ENCODE measurements around the gene TADA2B. TPM values are rescaled to one million over a fixed set of nuclear protein-coding genes. Genes with fewer than 3 reads are reported as not detected.

TADA2B gene
- total RNA-seq, 1 donor, result 16.0 TPM

DNA sequence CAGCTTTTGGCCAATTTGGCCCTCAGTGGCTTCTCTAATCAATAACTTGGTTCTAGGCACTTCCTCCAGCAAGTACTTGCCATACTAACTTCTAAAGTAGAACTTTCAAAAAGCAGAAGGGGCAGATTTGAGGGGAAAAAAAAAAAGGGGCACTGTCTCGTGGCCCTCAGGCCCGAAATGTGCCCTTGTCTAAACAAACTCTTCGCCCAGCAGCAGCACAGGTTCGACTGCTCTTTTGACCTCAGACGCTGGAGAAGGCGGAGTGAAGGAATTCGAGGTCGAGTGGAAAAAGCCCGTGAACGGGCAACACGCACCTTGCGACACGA is 23.9 kb downstream of the TADA2B start:
- TF ChIP-seq, protein P1, sequence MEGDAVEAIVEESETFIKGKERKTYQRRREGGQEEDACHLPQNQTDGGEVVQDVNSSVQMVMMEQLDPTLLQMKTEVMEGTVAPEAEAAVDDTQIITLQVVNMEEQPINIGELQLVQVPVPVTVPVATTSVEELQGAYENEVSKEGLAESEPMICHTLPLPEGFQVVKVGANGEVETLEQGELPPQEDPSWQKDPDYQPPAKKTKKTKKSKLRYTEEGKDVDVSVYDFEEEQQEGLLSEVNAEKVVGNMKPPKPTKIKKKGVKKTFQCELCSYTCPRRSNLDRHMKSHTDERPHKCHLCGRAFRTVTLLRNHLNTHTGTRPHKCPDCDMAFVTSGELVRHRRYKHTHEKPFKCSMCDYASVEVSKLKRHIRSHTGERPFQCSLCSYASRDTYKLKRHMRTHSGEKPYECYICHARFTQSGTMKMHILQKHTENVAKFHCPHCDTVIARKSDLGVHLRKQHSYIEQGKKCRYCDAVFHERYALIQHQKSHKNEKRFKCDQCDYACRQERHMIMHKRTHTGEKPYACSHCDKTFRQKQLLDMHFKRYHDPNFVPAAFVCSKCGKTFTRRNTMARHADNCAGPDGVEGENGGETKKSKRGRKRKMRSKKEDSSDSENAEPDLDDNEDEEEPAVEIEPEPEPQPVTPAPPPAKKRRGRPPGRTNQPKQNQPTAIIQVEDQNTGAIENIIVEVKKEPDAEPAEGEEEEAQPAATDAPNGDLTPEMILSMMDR (IDR thresholded peaks at IDR 0.05; ENCODE audit: insufficient read depth, low read depth, low read length), result no peak
- H3K4me3 ChIP-seq (ENCODE audit: low read depth, low read length), result peak overlapping the region; percentile 86

DNA sequence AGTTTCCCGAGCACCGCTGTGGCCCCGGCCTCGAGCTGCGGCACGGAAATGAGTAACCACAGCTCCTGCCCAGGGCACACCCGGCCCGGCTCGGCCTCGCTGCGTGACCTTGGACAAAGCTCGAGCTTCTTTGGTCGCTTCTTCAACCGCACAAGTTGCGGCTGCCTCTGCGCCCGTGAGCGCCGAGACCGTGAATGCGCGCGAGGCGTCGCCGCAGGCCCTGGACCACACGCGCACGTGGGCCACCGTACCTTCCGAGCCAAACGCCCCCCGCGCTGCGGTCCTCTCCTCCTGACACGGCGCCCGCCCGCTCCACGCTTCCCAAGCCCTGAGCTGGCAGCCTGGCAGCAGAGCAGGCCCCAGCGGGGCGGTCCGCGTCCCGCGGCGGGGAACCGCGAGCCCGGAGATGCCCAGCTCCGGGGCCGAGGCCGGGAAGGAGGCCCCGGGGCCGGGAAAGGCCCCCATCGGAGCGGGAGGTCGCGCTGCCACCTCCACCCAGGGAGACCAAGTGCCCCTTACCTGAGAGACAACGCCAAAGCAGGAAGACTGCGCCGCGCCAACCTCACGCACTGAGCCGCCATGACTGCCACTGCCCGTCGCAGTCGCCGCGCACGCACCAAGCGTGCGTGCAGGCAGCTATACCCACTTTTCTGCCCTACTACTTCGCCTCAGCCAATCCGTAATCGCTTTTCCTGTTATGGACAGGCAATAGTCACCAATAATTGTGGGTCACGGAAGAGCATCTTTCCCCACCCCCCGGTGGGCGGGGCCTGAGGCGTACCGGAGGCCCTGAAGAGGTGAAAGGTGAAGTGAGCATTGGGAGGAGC is 24.5 kb downstream of the TADA2B start, which contains the start of gene GRPEL1:
Gene GRPEL1, minus strand, starts transcription at position 613 of the 827 bp plus-strand sequence. Its CDS starts 32 bp downstream, at position 581.
- peak; percentile 100 for DNase-seq (ENCODE audit: low read depth)
- TF ChIP-seq, protein P1 (IDR thresholded peaks at IDR 0.05; ENCODE audit: insufficient read depth, low read depth, low read length), result no peak
- H3K4me3 ChIP-seq (ENCODE audit: low read depth, low read length), result peak within 1 kb of the TSS; percentile 86

More for the DNA sequence above, 23.9 kb downstream of the TADA2B start:
- DNase-seq (ENCODE audit: low read depth), result no peak

DNA sequence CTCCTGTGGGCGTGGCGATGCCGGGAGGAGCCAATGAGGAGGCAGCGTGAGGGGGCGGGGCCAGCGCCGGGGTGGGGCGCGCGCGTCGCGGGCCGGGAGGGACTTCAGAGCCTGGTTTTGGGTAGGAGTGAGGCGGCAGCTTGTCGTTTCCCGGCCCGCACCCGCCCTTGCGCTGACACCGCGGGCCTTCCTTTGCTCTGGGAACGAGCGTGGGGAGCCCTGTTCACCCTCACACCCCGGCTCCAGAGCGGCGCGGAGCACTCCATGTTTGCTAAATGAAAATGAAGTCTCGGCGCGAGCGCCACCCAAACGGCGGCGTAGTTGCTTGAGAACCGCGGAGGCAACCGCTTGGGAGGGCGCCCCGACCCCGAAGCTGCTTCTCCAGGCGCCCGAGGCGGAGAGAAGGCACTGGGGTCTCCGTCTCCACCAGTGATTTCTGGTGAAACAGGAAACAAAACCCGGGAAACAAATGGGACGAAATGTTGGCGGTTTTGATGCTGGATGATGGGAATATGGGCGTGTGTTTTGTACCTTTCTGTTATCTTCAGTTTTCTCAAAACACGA is 25.2 kb downstream of the TADA2B start:
- H3K4me3 ChIP-seq (ENCODE audit: low read depth, low read length), result peak overlapping the region; percentile 81
- TF ChIP-seq, protein P1 (IDR thresholded peaks at IDR 0.05; ENCODE audit: insufficient read depth, low read depth, low read length), result no peak
- no peak for DNase-seq (ENCODE audit: low read depth)

DNA sequence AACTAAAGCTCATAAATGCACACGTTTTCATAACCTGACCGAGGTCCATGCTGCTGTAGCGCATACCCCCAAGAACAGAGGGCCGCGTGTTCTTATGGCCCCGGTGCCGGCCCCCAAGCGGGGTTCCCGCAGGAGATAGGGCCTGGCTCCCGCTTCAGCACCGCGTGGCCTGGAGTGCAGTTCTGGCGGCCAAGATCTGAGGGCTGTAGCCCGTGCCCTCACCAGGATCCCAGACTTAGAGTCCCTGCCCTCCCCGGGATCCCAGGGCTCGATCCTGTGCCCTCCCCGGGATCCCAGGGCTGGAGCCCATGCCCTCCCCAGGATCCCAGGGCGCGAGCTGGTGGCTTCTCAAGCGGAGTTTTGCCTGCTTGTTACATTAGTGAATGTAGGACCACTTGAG is 25.7 kb downstream of the TADA2B start:
- peak overlapping the region; percentile 81 for H3K4me3 ChIP-seq (ENCODE audit: low read depth, low read length)
- TF ChIP-seq, protein P1 (IDR thresholded peaks at IDR 0.05; ENCODE audit: insufficient read depth, low read depth, low read length), result no peak

DNA sequence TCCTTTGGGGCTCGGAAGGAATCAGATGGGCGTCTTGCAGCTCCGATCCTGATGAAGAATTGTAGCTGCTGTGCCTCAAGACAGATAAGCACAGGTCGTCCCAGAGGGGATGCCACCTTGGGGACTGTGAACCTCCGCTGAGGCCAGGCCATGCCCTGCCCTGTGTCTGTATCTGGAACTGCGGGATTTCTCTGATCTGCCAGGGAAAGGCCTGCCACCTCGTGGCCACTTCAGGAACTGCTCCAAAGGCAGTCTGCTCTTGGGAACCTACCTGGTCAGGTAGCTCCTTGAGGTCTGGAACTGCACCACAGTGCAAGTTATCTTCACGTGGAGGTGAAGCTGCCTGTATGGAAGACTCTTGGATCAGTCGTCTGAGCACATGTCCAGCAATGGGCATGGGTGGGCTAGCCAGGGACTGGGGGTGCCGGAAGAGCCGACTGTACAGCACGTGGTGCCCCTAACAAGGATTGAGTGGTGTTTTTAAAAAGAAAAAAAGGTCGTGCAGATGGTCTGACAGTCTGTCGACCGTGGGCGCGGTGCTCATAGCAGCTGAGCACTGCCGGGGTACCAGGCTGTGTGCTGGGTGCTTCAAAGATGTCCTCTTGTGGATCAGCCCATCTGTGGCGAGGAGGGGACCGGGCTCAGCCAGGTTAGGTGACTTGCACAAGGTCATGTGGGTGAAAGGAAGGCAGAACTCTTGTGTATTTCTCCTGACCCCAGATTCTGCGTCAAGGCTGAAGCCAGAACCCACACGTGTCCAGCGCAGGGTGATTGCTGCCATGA is 27.7 kb downstream of the TADA2B start:
- TF ChIP-seq, protein P1 (IDR thresholded peaks at IDR 0.05; ENCODE audit: insufficient read depth, low read depth, low read length), result peak; percentile 99
- H3K4me3 ChIP-seq (ENCODE audit: low read depth, low read length), result no peak overlapping the region
- DNase-seq (ENCODE audit: low read depth), result peak; percentile 70

More for the DNA sequence above, 25.7 kb downstream of the TADA2B start:
- DNase-seq (ENCODE audit: low read depth), result peak; percentile 13

DNA sequence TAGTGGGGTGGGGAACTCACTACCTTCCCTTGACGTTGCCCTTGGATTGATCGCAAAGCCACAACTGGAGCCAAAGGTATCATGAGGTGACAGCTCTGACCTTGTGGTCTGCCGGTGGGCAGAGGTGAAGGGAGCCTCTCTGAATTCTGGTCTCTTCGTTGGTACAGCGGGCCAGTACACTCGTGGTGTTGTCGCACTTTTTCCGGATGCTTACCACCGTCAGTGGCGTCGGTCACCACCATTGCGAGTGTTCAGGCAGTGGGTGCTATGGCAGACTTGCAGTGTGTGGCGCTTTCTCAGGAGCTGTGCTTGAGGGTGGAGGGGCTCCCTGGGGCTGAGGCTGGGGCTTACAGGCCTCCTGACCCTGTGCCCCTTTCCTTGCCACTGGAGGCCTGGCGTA is 29.9 kb downstream of the TADA2B start:
- no peak for DNase-seq (ENCODE audit: low read depth)
- H3K4me3 ChIP-seq (ENCODE audit: low read depth, low read length), result no peak overlapping the region
- TF ChIP-seq, protein P1 (IDR thresholded peaks at IDR 0.05; ENCODE audit: insufficient read depth, low read depth, low read length), result no peak
